Neural cell (in vitro differentiated cells): Measurements from ENCODE around the gene BRIP1.

Source experiments
- EP300 ChIP-seq: fragments of 450-650 bp; conservative IDR thresholded peaks from 2 replicates; pipeline ENCODE4 v1.6.1; 2014; ENCODE audit warnings: antibody characterized with exemption, mild to moderate bottlenecking, moderate library complexity; ENCODE audit not compliant: poor library complexity, severe bottlenecking
- EZH2 ChIP-seq: fragments of 200-600, 300-800 bp; shearing (Covaris generic), sonication (generic); IDR thresholded peaks from 2 replicates; pipeline ENCODE4 v1.6.1; 2014; ENCODE audit warnings: antibody characterized with exemption, low read length, borderline replicate concordance, mild to moderate bottlenecking; ENCODE audit not compliant: insufficient read depth, poor library complexity, severe bottlenecking
- MXI1 ChIP-seq: fragments of 450-650 bp; conservative IDR thresholded peaks from 2 replicates; pipeline ENCODE4 v1.6.1; 2014; ENCODE audit warnings: antibody characterized with exemption, mild to moderate bottlenecking; ENCODE audit not compliant: poor library complexity, severe bottlenecking
- POLR2AphosphoS5 ChIP-seq: IDR thresholded peaks from 2 replicates; pipeline ENCODE4 v1.6.1; 2012
- RAD21 ChIP-seq: fragments of 450-650 bp; conservative IDR thresholded peaks from 2 replicates; pipeline ENCODE4 v1.6.1; 2014; ENCODE audit warnings: antibody characterized with exemption, mild to moderate bottlenecking, moderate library complexity
- SMC3 ChIP-seq: fragments of 450-650 bp; conservative IDR thresholded peaks from 2 replicates; pipeline ENCODE4 v1.6.1; 2014; ENCODE audit warnings: antibody characterized with exemption, mild to moderate bottlenecking, moderate library complexity; ENCODE audit not compliant: poor library complexity
- TAF1 ChIP-seq: IDR thresholded peaks from 2 replicates; pipeline ENCODE4 v1.6.1; 2012; ENCODE audit warnings: low read depth
- TF ChIP-seq, protein P1 (sequence below): fragments of 450-650 bp; IDR thresholded peaks from 2 replicates; pipeline ENCODE4 v1.5.1; 2014; ENCODE audit warnings: antibody characterized with exemption, mild to moderate bottlenecking, moderate library complexity; ENCODE audit not compliant: poor library complexity, severe bottlenecking
- TF ChIP-seq, protein P2 (sequence below): IDR thresholded peaks from 2 replicates; pipeline ENCODE4 v1.6.1; 2012; ENCODE audit warnings: borderline replicate concordance

DNA sequence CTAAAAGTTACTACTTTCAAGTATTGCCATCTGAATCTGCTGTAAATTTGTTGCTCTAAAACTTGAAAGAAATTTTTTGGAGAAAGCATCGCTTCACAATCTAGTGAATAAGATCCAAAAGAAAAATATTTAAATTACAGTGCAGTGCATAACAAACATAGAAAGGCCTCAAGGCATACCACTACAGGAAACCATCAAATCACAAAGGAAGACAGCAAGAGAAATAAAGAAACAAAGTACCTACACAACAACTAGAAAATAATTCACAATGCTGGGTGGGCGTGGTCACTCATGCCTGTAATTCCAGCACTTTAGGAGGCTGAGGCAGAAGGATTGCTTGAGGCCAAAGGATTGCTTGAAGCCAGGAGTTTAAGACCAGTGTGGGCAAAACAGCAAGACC, 104.9 kb downstream of the BRIP1 start:
- no peak for TF ChIP-seq EZH2
- TF ChIP-seq, protein P1, sequence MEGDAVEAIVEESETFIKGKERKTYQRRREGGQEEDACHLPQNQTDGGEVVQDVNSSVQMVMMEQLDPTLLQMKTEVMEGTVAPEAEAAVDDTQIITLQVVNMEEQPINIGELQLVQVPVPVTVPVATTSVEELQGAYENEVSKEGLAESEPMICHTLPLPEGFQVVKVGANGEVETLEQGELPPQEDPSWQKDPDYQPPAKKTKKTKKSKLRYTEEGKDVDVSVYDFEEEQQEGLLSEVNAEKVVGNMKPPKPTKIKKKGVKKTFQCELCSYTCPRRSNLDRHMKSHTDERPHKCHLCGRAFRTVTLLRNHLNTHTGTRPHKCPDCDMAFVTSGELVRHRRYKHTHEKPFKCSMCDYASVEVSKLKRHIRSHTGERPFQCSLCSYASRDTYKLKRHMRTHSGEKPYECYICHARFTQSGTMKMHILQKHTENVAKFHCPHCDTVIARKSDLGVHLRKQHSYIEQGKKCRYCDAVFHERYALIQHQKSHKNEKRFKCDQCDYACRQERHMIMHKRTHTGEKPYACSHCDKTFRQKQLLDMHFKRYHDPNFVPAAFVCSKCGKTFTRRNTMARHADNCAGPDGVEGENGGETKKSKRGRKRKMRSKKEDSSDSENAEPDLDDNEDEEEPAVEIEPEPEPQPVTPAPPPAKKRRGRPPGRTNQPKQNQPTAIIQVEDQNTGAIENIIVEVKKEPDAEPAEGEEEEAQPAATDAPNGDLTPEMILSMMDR = no peak
- no peak for TF ChIP-seq SMC3
- TF ChIP-seq MXI1 = no peak
- no peak for TF ChIP-seq EP300
- no peak for TF ChIP-seq TAF1
- TF ChIP-seq, protein P2, sequence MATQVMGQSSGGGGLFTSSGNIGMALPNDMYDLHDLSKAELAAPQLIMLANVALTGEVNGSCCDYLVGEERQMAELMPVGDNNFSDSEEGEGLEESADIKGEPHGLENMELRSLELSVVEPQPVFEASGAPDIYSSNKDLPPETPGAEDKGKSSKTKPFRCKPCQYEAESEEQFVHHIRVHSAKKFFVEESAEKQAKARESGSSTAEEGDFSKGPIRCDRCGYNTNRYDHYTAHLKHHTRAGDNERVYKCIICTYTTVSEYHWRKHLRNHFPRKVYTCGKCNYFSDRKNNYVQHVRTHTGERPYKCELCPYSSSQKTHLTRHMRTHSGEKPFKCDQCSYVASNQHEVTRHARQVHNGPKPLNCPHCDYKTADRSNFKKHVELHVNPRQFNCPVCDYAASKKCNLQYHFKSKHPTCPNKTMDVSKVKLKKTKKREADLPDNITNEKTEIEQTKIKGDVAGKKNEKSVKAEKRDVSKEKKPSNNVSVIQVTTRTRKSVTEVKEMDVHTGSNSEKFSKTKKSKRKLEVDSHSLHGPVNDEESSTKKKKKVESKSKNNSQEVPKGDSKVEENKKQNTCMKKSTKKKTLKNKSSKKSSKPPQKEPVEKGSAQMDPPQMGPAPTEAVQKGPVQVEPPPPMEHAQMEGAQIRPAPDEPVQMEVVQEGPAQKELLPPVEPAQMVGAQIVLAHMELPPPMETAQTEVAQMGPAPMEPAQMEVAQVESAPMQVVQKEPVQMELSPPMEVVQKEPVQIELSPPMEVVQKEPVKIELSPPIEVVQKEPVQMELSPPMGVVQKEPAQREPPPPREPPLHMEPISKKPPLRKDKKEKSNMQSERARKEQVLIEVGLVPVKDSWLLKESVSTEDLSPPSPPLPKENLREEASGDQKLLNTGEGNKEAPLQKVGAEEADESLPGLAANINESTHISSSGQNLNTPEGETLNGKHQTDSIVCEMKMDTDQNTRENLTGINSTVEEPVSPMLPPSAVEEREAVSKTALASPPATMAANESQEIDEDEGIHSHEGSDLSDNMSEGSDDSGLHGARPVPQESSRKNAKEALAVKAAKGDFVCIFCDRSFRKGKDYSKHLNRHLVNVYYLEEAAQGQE = no peak
- no peak for TF ChIP-seq RAD21
- no peak for TF ChIP-seq POLR2AphosphoS5
